Ishikawa (cell line): ENCODE measurements around the gene ADGRG6.

Experiments used
- CREB1 ChIP-seq: IDR thresholded peaks from 2 replicates; pipeline ENCODE4 v1.6.1; 2012; ENCODE audit warnings: low read depth
- EGR1 ChIP-seq: IDR thresholded peaks from 2 replicates; pipeline ENCODE4 v1.6.1; 2012
- FOXM1 ChIP-seq: IDR thresholded peaks from 2 replicates; pipeline ENCODE4 v1.6.1; 2012; ENCODE audit warnings: low read depth, borderline replicate concordance
- RAD21 ChIP-seq: IDR thresholded peaks from 2 replicates; pipeline ENCODE4 v1.6.1; 2012; ENCODE audit warnings: low read depth
- TAF1 ChIP-seq: IDR thresholded peaks from 2 replicates; pipeline ENCODE4 v1.6.1; 2012; ENCODE audit warnings: low read depth, mild to moderate bottlenecking
- TEAD4 ChIP-seq: IDR thresholded peaks from 2 replicates; pipeline ENCODE4 v1.6.1; 2012
- USF1 ChIP-seq: IDR thresholded peaks from 2 replicates; pipeline ENCODE4 v1.6.1; 2012
- TF ChIP-seq, protein P1 (sequence below): IDR thresholded peaks from 2 replicates; pipeline ENCODE4 v1.6.1; 2012; ENCODE audit warnings: low read depth, mild to moderate bottlenecking
- TF ChIP-seq, protein P2 (sequence below): IDR thresholded peaks from 2 replicates; pipeline ENCODE4 v1.6.1; 2012

GRCh38 chr6:142372348-142372747 is 70.5 kb downstream of the ADGRG6 start:
- TF ChIP-seq FOXM1 = no peak
- TF ChIP-seq CREB1 = no peak
- TF ChIP-seq, protein P1, sequence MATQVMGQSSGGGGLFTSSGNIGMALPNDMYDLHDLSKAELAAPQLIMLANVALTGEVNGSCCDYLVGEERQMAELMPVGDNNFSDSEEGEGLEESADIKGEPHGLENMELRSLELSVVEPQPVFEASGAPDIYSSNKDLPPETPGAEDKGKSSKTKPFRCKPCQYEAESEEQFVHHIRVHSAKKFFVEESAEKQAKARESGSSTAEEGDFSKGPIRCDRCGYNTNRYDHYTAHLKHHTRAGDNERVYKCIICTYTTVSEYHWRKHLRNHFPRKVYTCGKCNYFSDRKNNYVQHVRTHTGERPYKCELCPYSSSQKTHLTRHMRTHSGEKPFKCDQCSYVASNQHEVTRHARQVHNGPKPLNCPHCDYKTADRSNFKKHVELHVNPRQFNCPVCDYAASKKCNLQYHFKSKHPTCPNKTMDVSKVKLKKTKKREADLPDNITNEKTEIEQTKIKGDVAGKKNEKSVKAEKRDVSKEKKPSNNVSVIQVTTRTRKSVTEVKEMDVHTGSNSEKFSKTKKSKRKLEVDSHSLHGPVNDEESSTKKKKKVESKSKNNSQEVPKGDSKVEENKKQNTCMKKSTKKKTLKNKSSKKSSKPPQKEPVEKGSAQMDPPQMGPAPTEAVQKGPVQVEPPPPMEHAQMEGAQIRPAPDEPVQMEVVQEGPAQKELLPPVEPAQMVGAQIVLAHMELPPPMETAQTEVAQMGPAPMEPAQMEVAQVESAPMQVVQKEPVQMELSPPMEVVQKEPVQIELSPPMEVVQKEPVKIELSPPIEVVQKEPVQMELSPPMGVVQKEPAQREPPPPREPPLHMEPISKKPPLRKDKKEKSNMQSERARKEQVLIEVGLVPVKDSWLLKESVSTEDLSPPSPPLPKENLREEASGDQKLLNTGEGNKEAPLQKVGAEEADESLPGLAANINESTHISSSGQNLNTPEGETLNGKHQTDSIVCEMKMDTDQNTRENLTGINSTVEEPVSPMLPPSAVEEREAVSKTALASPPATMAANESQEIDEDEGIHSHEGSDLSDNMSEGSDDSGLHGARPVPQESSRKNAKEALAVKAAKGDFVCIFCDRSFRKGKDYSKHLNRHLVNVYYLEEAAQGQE = no peak
- TF ChIP-seq EGR1 = no peak
- TF ChIP-seq, protein P2, sequence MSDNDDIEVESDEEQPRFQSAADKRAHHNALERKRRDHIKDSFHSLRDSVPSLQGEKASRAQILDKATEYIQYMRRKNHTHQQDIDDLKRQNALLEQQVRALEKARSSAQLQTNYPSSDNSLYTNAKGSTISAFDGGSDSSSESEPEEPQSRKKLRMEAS = peak; percentile 56; the same call in 1 of the 2 replicates
- TF ChIP-seq RAD21 = no peak
- TF ChIP-seq USF1 = no peak
- TF ChIP-seq TEAD4 = peak; percentile 70
- TF ChIP-seq TAF1 = no peak
